Measurements from ENCODE around the gene PACRG.

Gene PACRG

DNA sequence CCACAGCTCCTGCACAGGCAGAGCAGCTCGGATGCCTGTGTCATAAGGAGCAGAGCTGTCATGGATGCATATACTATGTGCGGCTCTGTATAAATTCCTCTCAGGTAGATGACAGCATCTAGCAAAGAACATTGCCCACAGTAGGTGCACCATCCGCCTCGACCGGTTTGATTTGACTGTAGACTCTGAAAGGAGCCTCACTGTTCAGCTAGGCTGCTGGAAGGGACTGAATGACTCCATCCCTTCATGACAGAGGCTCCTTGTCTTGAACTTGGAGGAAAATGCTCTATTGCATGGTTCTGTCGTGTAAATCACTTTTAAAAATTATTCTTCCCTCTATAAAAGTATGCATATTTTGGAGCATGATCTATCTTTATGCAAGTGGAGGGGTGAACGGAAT is 557.9 kb downstream of the PACRG start:
- Mint-ChIP-seq H3K4me3 (no peak overlapping the region), H3K36me3 (ENCODE audit: low read depth) (no peaks in the 10 kb centered on the region), H3K9me3 (no peaks in the 10 kb centered on the region), H3K4me1 (peaks cover 9% of the 10 kb centered on the region), H3K27me3 (ENCODE audit: low read depth, poor library complexity) (peaks cover 6% of the 10 kb centered on the region), H3K27ac (no peak overlapping the region)
- TF ChIP-seq, protein P1, sequence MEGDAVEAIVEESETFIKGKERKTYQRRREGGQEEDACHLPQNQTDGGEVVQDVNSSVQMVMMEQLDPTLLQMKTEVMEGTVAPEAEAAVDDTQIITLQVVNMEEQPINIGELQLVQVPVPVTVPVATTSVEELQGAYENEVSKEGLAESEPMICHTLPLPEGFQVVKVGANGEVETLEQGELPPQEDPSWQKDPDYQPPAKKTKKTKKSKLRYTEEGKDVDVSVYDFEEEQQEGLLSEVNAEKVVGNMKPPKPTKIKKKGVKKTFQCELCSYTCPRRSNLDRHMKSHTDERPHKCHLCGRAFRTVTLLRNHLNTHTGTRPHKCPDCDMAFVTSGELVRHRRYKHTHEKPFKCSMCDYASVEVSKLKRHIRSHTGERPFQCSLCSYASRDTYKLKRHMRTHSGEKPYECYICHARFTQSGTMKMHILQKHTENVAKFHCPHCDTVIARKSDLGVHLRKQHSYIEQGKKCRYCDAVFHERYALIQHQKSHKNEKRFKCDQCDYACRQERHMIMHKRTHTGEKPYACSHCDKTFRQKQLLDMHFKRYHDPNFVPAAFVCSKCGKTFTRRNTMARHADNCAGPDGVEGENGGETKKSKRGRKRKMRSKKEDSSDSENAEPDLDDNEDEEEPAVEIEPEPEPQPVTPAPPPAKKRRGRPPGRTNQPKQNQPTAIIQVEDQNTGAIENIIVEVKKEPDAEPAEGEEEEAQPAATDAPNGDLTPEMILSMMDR (IDR thresholded peaks at IDR 0.05): no peak
- no peak for DNase-seq

DNA sequence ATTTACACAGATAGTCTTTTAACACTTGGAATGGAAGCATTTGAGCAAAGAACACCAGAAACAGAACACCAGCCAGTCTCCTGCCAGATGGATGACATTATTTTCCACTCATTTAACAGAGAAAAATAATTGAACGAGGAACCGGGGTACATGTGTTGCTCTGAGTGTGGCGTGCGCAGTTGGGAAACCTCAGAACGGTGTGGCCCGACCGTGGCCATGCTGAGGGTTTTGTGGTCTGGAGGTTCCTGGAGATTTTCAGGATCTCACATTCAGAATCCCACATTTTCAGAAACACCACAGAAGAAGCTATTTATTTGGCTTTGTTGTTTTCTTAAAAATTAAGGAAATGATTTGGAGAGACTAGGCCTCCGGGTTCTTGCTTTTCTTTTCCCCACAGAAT is 559.9 kb downstream of the PACRG start:
- Mint-ChIP-seq H3K27me3 (ENCODE audit: low read depth, poor library complexity) (peaks cover 4% of the 10 kb centered on the region), H3K36me3 (ENCODE audit: low read depth) (no peaks in the 10 kb centered on the region), H3K27ac (no peak overlapping the region), H3K4me3 (no peak overlapping the region), H3K9me3 (peaks cover 7% of the 10 kb centered on the region), H3K4me1 (peaks cover 15% of the 10 kb centered on the region)
- DNase-seq: no peak
- TF ChIP-seq, protein P1 (IDR thresholded peaks at IDR 0.05): no peak

DNA sequence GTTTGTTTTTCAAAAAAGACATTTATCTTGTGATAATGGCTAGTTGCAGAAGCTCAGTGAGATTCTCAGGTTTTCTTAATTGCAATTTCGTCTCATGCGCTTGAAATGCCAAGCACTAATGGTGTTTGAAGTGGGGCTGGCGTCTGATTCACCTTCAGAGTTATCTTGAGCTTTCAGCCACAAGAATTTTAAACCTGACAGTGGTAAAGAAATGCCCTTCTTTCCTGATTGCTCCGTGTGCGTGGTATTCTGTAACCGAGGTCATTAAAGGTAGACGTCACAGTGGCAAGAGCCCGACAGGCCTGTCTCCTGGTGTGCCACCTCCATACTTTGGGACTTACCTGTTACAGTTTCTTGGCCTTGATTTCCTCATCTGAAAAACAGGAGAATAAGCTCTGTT is 560.3 kb downstream of the PACRG start:
- no peak for DNase-seq
- H3K9me3 Mint-ChIP-seq: peaks cover 7% of the 10 kb centered on the region
- TF ChIP-seq, protein P1 (IDR thresholded peaks at IDR 0.05): no peak
- H3K27me3 Mint-ChIP-seq (ENCODE audit: low read depth, poor library complexity): peaks cover 4% of the 10 kb centered on the region
- H3K4me1 Mint-ChIP-seq: peaks cover 15% of the 10 kb centered on the region
- H3K27ac Mint-ChIP-seq: no peak overlapping the region
- no peaks in the 10 kb centered on the region for H3K36me3 Mint-ChIP-seq (ENCODE audit: low read depth)
- no peak overlapping the region for H3K4me3 Mint-ChIP-seq

DNA sequence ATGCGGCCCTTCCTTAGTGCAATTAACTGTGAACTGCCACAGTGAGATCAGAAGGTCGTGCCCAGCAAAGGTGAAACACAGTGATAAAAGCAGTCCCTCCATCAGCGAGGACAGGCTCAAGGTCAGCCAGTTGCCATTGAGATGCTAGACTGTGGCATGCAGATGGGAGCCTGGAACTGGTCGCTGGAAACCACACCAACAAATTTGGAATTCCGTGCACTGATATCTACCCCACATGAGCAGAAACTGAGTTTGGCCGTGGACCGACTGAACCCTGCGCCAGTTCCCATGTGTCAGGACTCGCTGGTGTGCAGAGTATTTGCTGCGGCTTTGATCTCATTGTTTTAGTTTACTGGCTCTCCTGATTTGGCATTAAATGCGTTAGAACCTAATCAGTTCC is 561.1 kb downstream of the PACRG start:
- Mint-ChIP-seq H3K27ac (no peak overlapping the region), H3K4me1 (peaks cover 15% of the 10 kb centered on the region), H3K9me3 (peaks cover 7% of the 10 kb centered on the region), H3K4me3 (no peak overlapping the region), H3K36me3 (ENCODE audit: low read depth) (no peaks in the 10 kb centered on the region), H3K27me3 (ENCODE audit: low read depth, poor library complexity) (peaks cover 4% of the 10 kb centered on the region)
- no peak for DNase-seq
- TF ChIP-seq, protein P1 (IDR thresholded peaks at IDR 0.05): no peak

DNA sequence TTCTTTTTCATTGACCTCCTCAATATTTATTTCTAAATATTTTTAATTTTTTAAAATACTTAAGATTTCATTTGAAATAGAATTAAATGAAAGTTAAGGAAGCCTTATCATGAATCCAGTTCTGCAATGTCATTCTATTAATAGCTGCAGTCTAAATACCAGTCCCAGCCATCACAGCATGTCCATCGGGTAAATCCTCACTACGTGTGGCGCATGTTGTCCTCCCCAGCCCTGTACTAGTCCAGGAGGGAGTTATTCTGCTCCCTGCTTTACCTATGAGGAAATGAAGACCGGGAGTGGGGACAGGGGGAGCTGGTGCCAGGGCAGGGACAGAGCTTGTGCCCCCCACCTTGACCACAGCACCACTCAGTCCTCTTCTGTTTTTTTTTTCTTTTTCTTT is 561.7 kb downstream of the PACRG start:
- no peak overlapping the region for H3K4me3 Mint-ChIP-seq
- no peak overlapping the region for H3K27ac Mint-ChIP-seq
- TF ChIP-seq, protein P1 (IDR thresholded peaks at IDR 0.05): no peak
- no peaks in the 10 kb centered on the region for H3K36me3 Mint-ChIP-seq (ENCODE audit: low read depth)
- peaks cover 11% of the 10 kb centered on the region for H3K4me1 Mint-ChIP-seq
- peaks cover 7% of the 10 kb centered on the region for H3K9me3 Mint-ChIP-seq
- DNase-seq: no peak
- H3K27me3 Mint-ChIP-seq (ENCODE audit: low read depth, poor library complexity): peaks cover 4% of the 10 kb centered on the region

DNA sequence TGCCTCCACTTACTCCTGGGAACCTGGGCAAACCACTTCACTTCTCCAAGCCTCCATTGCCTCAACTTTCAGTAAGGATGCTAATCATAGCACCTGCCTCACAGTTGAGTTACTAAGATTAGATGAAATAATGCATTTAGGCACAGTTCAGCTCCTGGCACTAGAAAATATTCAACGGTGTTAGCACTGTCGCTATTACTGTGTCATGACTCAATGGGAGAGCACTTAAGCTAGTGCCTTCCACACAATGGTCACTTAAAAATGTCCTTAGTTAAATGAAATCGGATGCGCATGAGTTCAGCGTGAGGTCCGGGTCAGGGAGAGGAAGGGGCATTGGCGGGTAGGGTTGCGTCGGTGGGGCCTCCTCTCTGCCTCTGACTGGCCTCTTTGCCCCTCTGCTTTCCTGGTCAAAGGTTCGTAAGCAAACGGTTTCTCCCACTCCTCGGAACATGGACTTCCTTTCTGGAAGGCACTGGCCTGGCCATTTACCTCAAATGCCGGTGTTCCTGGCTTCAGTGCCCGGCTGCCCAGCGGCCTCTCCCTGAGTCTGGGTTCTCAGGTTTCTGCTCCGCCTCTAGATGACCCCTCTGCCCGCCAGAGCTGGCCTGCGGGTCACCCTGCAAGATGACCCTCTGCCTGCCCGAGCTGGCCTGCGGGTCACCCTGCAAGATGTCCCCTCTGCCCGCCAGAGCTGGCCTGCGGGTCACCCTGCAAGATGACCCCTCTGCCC is 562.9 kb downstream of the PACRG start:
- peaks cover 4% of the 10 kb centered on the region for H3K27me3 Mint-ChIP-seq (ENCODE audit: low read depth, poor library complexity)
- DNase-seq: no peak
- no peak overlapping the region for H3K27ac Mint-ChIP-seq
- no peak overlapping the region for H3K4me3 Mint-ChIP-seq
- H3K4me1 Mint-ChIP-seq: peaks cover 6% of the 10 kb centered on the region
- no peaks in the 10 kb centered on the region for H3K36me3 Mint-ChIP-seq (ENCODE audit: low read depth)
- TF ChIP-seq, protein P1 (IDR thresholded peaks at IDR 0.05): no peak
- H3K9me3 Mint-ChIP-seq: peaks cover 7% of the 10 kb centered on the region

All from nephron progenitor cell (in vitro differentiated cells).